Astrocyte (in vitro differentiated cells and primary cell): ENCODE data around the gene ATP11A. TPM values are rescaled to one million over a fixed set of nuclear protein-coding genes. Genes with fewer than 3 reads are reported as not detected.

Source experiments
- DNase-seq: peaks from one replicate; pipeline ENCODE4 v3.0.0-alpha.2; 2010; ENCODE audit warnings: low read depth
- FAIRE-seq: peaks from 2 replicates; lab custom pipeline; 2011; peaks lifted over from hg19 to GRCh38; lab: Jason Lieb, UNC
- H2AFZ ChIP-seq: 2 replicates; pipeline ENCODE4 v1.6.0; 2012; ENCODE audit warnings: low read depth, low read length, inconsistent platforms
- H3K27ac ChIP-seq: 2 replicates; pipeline ENCODE4 v1.5.1; 2011; ENCODE audit warnings: low read depth, low read length, inconsistent platforms
- H3K27me3 ChIP-seq: 2 replicates; pipeline ENCODE4 v1.6.0; 2011; ENCODE audit warnings: low read length, inconsistent platforms; ENCODE audit not compliant: insufficient read depth
- H3K36me3 ChIP-seq: 2 replicates; pipeline ENCODE4 v1.5.1; 2011; ENCODE audit warnings: low read length, inconsistent platforms; ENCODE audit not compliant: insufficient read depth
- H3K4me1 ChIP-seq: 2 replicates; pipeline ENCODE4 v1.5.1; 2011; ENCODE audit warnings: low read length, inconsistent platforms; ENCODE audit not compliant: insufficient read depth
- H3K4me2 ChIP-seq: 2 replicates; pipeline ENCODE4 v1.6.0; 2012; ENCODE audit warnings: low read length, inconsistent platforms
- H3K4me3 ChIP-seq: 2 replicates; pipeline ENCODE4 v1.5.1; 2011; ENCODE audit warnings: low read depth, mild to moderate bottlenecking, low read length, inconsistent platforms; ENCODE audit not compliant: insufficient read depth
- H3K79me2 ChIP-seq: 2 replicates; pipeline ENCODE4 v1.6.0; 2012; ENCODE audit warnings: mild to moderate bottlenecking, low read length, inconsistent platforms; ENCODE audit not compliant: insufficient read depth
- H3K9ac ChIP-seq: 2 replicates; pipeline ENCODE4 v1.6.0; 2012; ENCODE audit warnings: mild to moderate bottlenecking, low read length, inconsistent platforms
- H3K9me3 ChIP-seq: 2 replicates; pipeline ENCODE4 v1.5.1; 2012; ENCODE audit warnings: low read depth, mild to moderate bottlenecking, low read length, inconsistent platforms; ENCODE audit not compliant: insufficient read depth
- H4K20me1 ChIP-seq: 2 replicates; pipeline ENCODE4 v1.6.0; 2012; ENCODE audit warnings: low read length, inconsistent platforms; ENCODE audit not compliant: insufficient read depth
- H3K27ac Mint-ChIP-seq: one replicate; pipeline ENCODE4 v1.8.0; 2021; ENCODE audit warnings: mild to moderate bottlenecking, mixed read lengths; ENCODE audit not compliant: unreplicated experiment
- H3K27me3 Mint-ChIP-seq: one replicate; pipeline ENCODE4 v1.8.0; 2021; ENCODE audit warnings: low read depth, mixed read lengths; ENCODE audit not compliant: unreplicated experiment
- H3K36me3 Mint-ChIP-seq: one replicate; pipeline ENCODE4 v1.8.0; 2021; ENCODE audit warnings: low read depth, mixed read lengths; ENCODE audit not compliant: unreplicated experiment
- H3K4me1 Mint-ChIP-seq: one replicate; pipeline ENCODE4 v1.8.0; 2021; ENCODE audit warnings: low read depth, mixed read lengths; ENCODE audit not compliant: unreplicated experiment
- H3K4me3 Mint-ChIP-seq: one replicate; pipeline ENCODE4 v1.8.0; 2021; ENCODE audit warnings: mild to moderate bottlenecking, moderate library complexity, mixed read lengths; ENCODE audit not compliant: unreplicated experiment
- H3K9me3 Mint-ChIP-seq: one replicate; pipeline ENCODE4 v1.8.0; 2021; ENCODE audit warnings: mild to moderate bottlenecking, mixed read lengths; ENCODE audit not compliant: unreplicated experiment
- CTCF ChIP-seq: IDR thresholded peaks from 2 replicates; pipeline ENCODE4 v1.5.1; 2011; ENCODE audit warnings: low read depth, mild to moderate bottlenecking, inconsistent platforms, low read length, moderate library complexity; ENCODE audit not compliant: insufficient read depth
- EZH2 ChIP-seq: IDR thresholded peaks from 2 replicates; pipeline ENCODE4 v1.6.1; 2012; ENCODE audit warnings: mild to moderate bottlenecking, low read length, inconsistent platforms; ENCODE audit not compliant: insufficient read depth
- total RNA-seq: library from RNA; stranded (reverse); gene quantifications from 2 replicates; pipeline ENCODE4 v1.2.1, GENCODE V29; 2021

ATP11A gene
- total RNA-seq, 1 donor from 2014 or later = 38.9 TPM

DNA sequence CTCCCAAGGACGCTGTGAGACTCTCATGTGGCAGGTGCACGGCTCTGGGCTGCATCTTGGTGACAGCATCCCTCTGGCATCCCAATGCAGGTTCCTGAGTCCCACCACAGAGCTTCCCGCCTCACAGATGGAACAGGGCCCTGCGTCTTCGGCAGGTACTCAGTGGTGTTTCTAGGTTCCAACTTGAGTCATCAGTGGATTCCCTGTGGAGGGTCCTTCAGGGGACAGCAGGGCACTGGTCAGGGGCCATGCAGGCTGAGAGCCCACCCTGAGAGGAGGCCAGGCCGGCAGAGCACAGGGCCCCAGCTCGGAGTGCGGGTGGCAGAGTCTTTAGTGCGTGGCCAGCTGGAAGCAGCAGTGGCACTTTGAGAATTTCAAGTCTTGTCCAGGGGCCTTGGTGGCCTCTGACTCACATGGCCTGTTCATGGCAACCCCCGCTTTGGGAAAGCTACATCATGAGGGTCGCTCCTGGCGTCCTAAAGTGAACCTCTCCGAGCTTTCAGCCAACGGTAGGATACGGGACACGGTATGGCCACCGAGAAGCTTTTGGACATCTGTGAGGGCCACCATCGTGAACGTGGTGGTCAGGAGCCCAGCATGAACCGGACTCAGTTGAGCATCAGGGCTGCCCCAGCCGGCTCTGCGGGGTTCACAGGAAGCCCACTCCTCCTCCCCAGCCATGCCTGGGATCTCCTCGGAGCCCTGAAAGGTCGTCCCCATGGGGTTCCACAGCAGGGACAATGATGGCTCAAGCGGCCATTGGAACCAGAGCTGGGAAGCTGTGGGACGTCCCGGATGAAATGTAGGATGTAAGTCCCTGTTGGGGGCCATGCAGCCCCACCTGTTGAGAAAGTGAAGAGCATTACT lies 207.1 kb downstream of the ATP11A start:
- peaks cover 41% of the 10 kb centered on the region for H3K27me3 ChIP-seq
- H3K79me2 ChIP-seq = no peaks in the 10 kb centered on the region
- H3K9ac ChIP-seq = no peak overlapping the region
- H3K4me1 ChIP-seq = no peaks in the 10 kb centered on the region
- DNase-seq (no peak), FAIRE-seq (no peak)
- no peaks in the 10 kb centered on the region for H3K9me3 ChIP-seq
- Mint-ChIP-seq H3K36me3 (no peaks in the 10 kb centered on the region), H3K27ac (no peak overlapping the region), H3K9me3 (no peaks in the 10 kb centered on the region), H3K4me3 (no peak overlapping the region), H3K27me3 (peaks cover 30% of the 10 kb centered on the region), H3K4me1 (peaks cover 9% of the 10 kb centered on the region)
- H3K27ac ChIP-seq = no peak overlapping the region
- no peak for TF ChIP-seq CTCF
- no peak for TF ChIP-seq EZH2
- no peak overlapping the region for H3K4me3 ChIP-seq
- no peaks in the 10 kb centered on the region for H4K20me1 ChIP-seq
- no peaks in the 10 kb centered on the region for H3K36me3 ChIP-seq
- no peak overlapping the region for H2AFZ ChIP-seq
- no peak overlapping the region for H3K4me2 ChIP-seq

- TF ChIP-seq CTCF (no peak), EZH2 (no peak)
- no peak overlapping the region for H3K4me3 Mint-ChIP-seq
- no peaks in the 10 kb centered on the region for H3K36me3 Mint-ChIP-seq
Measured at GRCh38 chr13:112897603-112897955, 207.7 kb downstream of the ATP11A start.

GRCh38 chr13:112897956-112898620 lies 208.2 kb downstream of the ATP11A start:
- H3K27ac Mint-ChIP-seq = no peak overlapping the region
- H3K27me3 Mint-ChIP-seq = peaks cover 20% of the 10 kb centered on the region
- Histone ChIP-seq H3K4me1 (no peaks in the 10 kb centered on the region), H4K20me1 (no peaks in the 10 kb centered on the region), H3K27ac (no peak overlapping the region), H3K4me3 (no peak overlapping the region), H3K27me3 (peaks cover 30% of the 10 kb centered on the region), H3K9ac (no peak overlapping the region), H3K79me2 (no peaks in the 10 kb centered on the region), H2AFZ (no peak overlapping the region), H3K36me3 (no peaks in the 10 kb centered on the region), H3K9me3 (no peaks in the 10 kb centered on the region), H3K4me2 (no peak overlapping the region)
- peaks cover 5% of the 10 kb centered on the region for H3K4me1 Mint-ChIP-seq
- FAIRE-seq (no peak), DNase-seq (no peak)
- no peak overlapping the region for H3K4me3 Mint-ChIP-seq
- no peaks in the 10 kb centered on the region for H3K9me3 Mint-ChIP-seq
- TF ChIP-seq EZH2 (no peak), CTCF (no peak)
- H3K36me3 Mint-ChIP-seq = peaks cover under 1% of the 10 kb centered on the region

More at GRCh38 chr13:112897603-112897955, 207.7 kb downstream of the ATP11A start:
- peaks cover 35% of the 10 kb centered on the region for H3K27me3 ChIP-seq
- FAIRE-seq (no peak), DNase-seq (no peak)
- H3K36me3 ChIP-seq = no peaks in the 10 kb centered on the region
- no peak overlapping the region for H3K4me2 ChIP-seq
- Mint-ChIP-seq H3K27ac (no peak overlapping the region), H3K4me1 (peaks cover 9% of the 10 kb centered on the region), H3K27me3 (peaks cover 25% of the 10 kb centered on the region), H3K9me3 (no peaks in the 10 kb centered on the region)
- H4K20me1 ChIP-seq = no peaks in the 10 kb centered on the region
- H3K4me3 ChIP-seq = no peak overlapping the region
- H3K4me1 ChIP-seq = no peaks in the 10 kb centered on the region
- H3K9ac ChIP-seq = no peak overlapping the region
- H3K9me3 ChIP-seq = no peaks in the 10 kb centered on the region
- no peak overlapping the region for H2AFZ ChIP-seq
- H3K27ac ChIP-seq = no peak overlapping the region
- H3K79me2 ChIP-seq = no peaks in the 10 kb centered on the region
